Kidney epithelial cell (primary cell): Measurements from ENCODE around the gene CHMP6. TPM values are rescaled to one million over a fixed set of nuclear protein-coding genes. Genes with fewer than 3 reads are reported as not detected.

ENCODE experiments used
- DNase-seq: peaks from one replicate; pipeline ENCODE4 v3.0.0-alpha.2; 2010; ENCODE audit warnings: low read depth
- H3K27me3 ChIP-seq: 2 replicates; pipeline ENCODE4 v1.6.0; 2011; ENCODE audit warnings: low read length; ENCODE audit not compliant: control insufficient read depth, insufficient read depth
- H3K36me3 ChIP-seq: 2 replicates; pipeline ENCODE4 v1.5.1; 2011; ENCODE audit warnings: low read length; ENCODE audit not compliant: control insufficient read depth, insufficient read depth
- H3K4me3 ChIP-seq: 2 replicates; pipeline ENCODE4 v1.5.1; 2011; ENCODE audit warnings: low read depth, mild to moderate bottlenecking, control low read depth, low read length
- total RNA-seq: library from RNA; depleted of rRNA; stranded (reverse); fragments of >200 nt; gene quantifications from 2 replicates; pipeline ENCODE4 v1.2.3, GENCODE V29; 2015
- TF ChIP-seq, protein P1 (sequence below): IDR thresholded peaks from 2 replicates; pipeline ENCODE4 v1.5.1; 2011; ENCODE audit warnings: mild to moderate bottlenecking, moderate library complexity, low read length, control low read depth, inconsistent platforms; ENCODE audit not compliant: insufficient read depth, poor library complexity, severe bottlenecking

CHMP6 gene
- total RNA-seq, 1 donor from 2014 or later = 26.6 TPM

DNA sequence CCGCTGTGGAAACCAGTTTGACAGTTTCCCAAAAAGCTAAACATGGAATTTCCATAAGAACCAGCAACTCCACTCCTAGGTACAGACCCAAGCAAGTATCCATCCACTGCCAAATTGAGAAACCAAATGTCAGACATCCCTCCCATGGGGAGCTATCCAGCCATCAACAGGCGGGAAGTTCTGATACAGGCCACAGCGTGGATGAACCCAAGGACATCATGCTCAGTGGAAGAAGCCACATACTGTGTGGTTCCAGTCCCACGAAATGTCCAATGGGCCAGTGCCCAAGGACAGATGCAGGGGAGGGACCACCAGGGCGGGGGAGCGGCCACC lies 30.7 kb downstream of the CHMP6 start:
- H3K4me3 ChIP-seq = no peak overlapping the region
- peaks cover 25% of the 10 kb centered on the region for H3K27me3 ChIP-seq
- no peaks in the 10 kb centered on the region for H3K36me3 ChIP-seq
- TF ChIP-seq, protein P1, sequence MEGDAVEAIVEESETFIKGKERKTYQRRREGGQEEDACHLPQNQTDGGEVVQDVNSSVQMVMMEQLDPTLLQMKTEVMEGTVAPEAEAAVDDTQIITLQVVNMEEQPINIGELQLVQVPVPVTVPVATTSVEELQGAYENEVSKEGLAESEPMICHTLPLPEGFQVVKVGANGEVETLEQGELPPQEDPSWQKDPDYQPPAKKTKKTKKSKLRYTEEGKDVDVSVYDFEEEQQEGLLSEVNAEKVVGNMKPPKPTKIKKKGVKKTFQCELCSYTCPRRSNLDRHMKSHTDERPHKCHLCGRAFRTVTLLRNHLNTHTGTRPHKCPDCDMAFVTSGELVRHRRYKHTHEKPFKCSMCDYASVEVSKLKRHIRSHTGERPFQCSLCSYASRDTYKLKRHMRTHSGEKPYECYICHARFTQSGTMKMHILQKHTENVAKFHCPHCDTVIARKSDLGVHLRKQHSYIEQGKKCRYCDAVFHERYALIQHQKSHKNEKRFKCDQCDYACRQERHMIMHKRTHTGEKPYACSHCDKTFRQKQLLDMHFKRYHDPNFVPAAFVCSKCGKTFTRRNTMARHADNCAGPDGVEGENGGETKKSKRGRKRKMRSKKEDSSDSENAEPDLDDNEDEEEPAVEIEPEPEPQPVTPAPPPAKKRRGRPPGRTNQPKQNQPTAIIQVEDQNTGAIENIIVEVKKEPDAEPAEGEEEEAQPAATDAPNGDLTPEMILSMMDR = no peak
- no peak for DNase-seq

DNA sequence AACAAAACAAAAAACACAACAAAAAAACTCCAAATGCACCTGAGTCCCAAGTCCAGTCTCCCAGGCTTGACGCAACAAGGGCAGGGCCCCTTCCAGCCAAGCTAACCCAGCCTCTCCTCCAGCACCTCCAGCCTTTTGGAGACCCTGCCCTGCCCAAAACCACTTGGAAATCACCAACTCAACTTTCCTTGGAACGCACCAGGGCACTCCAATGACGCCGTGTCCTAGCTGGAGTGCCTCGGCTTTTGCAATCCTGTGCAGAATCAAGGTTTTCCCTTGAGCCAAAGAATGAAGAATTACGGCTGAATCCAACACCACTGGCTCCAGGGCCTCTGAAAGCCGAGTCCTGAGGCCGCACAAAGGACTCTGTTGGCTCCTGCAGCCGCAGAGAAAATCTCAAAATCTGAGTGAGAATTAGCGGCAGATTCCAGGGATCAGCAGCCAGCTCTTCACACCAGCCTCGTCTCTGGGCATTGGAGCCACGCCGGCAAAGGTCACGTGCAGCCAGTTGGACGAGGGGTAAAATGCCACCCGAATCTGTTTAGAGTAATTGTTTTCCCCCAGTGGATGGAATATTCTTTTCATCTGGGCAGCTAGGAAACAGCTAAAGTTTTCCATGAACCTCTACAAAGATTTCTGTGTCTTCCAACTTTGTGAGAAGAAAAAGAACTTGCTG lies 33.6 kb downstream of the CHMP6 start:
- TF ChIP-seq, protein P1 = no peak
- Histone ChIP-seq H3K36me3 (no peaks in the 10 kb centered on the region), H3K27me3 (peaks cover 38% of the 10 kb centered on the region), H3K4me3 (no peak overlapping the region)
- DNase-seq = no peak

DNA sequence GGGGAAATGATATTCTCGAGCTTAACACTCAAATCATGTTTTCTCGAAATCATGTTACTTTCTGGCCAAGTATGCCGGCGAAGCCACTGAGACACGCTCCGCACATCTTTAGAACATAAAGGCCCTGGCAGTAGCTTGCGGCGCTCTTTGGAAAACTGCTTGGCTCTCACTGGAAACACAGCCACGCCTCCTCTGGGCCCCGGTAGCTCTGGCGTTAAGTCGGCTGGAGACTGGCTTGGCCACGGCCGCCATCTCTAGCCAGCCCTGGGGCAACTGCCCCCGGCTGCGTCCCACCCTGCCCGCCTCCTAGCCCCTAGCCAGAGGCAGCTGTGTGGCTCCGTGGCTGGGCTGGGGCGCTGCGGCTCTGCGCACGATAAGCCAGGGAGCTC lies 34.1 kb downstream of the CHMP6 start:
- no peak overlapping the region for H3K4me3 ChIP-seq
- DNase-seq = no peak
- TF ChIP-seq, protein P1 = no peak
- H3K36me3 ChIP-seq = no peaks in the 10 kb centered on the region
- H3K27me3 ChIP-seq = peaks cover 38% of the 10 kb centered on the region

DNA sequence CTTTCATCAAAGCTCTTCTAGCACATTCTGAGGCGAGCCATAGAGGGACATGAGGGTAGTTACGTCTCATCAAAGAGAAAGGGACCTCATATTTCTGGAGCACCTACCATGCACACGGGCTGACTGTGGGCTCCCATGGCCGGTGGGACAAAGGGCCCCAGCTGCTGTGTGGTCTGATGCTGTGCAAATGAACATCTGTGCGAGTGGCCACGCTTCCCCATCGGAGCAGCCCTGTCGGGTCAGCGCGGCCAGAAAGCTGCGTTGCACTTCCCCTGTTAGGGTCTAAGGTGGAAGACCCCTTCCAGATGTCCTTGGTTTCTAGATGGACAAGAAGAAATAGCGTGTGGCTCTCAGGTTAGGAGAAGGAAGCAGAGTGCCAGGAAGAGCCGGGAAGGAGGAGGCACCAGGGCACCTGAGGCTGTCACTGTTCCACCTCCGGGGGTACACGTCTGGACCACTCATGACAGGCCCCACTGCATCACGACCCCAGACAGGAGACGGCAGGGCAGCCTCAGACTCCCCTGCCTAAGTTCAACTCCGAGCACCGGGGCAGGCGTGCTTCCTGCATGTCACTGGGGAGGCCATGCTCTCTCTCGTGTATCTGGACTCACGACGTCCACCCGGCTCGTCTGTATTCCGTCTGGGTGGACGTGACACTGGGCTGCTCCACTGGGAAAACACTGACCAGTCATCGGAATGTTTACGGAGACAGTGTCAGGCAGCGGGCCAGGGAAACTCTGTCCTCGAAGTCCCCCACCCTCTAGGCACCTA lies 34.8 kb downstream of the CHMP6 start:
- H3K36me3 ChIP-seq = no peaks in the 10 kb centered on the region
- DNase-seq = no peak
- no peak overlapping the region for H3K4me3 ChIP-seq
- H3K27me3 ChIP-seq = peaks cover 34% of the 10 kb centered on the region
- TF ChIP-seq, protein P1 = no peak

DNA sequence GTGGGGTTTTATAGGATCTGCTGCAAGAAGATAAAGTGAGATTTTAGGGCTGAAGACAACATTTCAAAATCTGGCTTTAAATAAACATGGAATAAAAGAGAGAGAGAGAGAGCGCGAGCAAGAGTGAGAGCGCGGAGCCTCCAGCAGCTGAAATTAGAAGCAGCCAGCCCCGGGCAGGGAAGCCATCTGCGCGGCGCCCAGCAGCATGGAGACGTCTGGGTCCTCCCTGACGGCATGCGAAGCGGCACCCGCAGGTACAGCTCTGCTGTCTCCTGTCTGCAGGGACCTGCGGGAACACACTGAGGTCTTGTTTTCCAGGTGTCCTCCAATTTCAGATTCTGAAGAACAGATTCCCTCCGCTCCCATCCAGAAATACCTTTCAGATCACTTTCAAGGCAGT lies 35.4 kb downstream of the CHMP6 start:
- TF ChIP-seq, protein P1 = no peak
- H3K4me3 ChIP-seq = no peak overlapping the region

More for the DNA sequence above, 35.4 kb downstream of the CHMP6 start:
- DNase-seq = no peak
- Histone ChIP-seq H3K36me3 (no peaks in the 10 kb centered on the region), H3K27me3 (peaks cover 34% of the 10 kb centered on the region)
